Esophagus squamous epithelium (tissue), 4 donors: Measurements from ENCODE around the gene SMPD3.

Source experiments
- POLR2A ChIP-seq, 4 donors: fragments of 450-650 bp; IDR thresholded peaks; one replicate each; pipeline ENCODE4 v1.6.1; 2017; ENCODE audit warnings: antibody characterized with exemption in 4 of 4, mild to moderate bottlenecking in 4 of 4, moderate library complexity in 3 of 4
- TF ChIP-seq, protein P1 (sequence below), 6 experiments: fragments of 450-650 bp in 4 of 6; fragments of 200-600 bp in 2 of 6; sonication (generic) in 2 of 6; IDR thresholded peaks; one replicate each; pipeline ENCODE4 v1.5.1; 2016 to 2019; ENCODE audit warnings: antibody characterized with exemption in 6 of 6, mild to moderate bottlenecking in 4 of 6, moderate library complexity in 4 of 6

DNA sequence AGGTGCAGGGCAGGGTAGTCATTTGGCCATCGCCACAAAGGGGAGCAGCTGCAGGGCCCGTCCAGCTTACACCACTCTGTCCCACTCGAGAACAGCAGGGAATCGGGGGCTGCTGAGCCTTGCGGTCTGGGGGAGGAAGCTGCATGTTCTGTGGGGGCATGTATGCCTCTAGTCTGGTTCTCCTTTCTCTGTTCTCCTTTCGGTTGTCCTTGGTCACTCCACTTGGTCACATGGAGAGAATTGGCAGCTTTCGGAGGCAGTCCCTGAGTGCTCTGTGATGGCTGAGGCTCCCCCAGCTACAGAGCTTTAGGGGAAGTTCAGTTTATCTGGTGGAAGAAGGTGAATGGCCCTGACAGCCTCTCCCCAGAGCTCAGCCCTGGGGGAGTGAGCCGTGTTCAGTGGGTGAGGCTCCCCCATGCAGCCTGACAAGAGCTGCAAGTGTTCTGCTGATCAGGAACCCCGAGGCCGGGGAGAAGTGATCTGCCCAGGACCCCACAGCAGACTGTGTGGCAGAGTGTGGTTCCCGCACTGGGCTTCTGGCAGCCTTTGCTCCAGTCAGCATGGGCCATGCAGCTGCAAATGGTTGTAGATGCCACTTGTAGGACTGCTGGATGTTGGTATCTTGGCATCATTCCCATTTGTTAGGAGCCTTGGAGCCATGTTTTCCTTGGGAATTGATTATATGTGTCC lies 22.3 kb upstream of the SMPD3 start:
- TF ChIP-seq, protein P1, sequence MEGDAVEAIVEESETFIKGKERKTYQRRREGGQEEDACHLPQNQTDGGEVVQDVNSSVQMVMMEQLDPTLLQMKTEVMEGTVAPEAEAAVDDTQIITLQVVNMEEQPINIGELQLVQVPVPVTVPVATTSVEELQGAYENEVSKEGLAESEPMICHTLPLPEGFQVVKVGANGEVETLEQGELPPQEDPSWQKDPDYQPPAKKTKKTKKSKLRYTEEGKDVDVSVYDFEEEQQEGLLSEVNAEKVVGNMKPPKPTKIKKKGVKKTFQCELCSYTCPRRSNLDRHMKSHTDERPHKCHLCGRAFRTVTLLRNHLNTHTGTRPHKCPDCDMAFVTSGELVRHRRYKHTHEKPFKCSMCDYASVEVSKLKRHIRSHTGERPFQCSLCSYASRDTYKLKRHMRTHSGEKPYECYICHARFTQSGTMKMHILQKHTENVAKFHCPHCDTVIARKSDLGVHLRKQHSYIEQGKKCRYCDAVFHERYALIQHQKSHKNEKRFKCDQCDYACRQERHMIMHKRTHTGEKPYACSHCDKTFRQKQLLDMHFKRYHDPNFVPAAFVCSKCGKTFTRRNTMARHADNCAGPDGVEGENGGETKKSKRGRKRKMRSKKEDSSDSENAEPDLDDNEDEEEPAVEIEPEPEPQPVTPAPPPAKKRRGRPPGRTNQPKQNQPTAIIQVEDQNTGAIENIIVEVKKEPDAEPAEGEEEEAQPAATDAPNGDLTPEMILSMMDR (IDR thresholded peaks at IDR 0.05): no peak
- no peak for TF ChIP-seq POLR2A (IDR thresholded peaks at IDR 0.05)
